Measurements from ENCODE around the gene HTT-AS.

HTT-AS gene

GRCh38 chr4:3070709-3071500, 3.4 kb downstream of the HTT-AS start:
- TF ChIP-seq CTCF (IDR thresholded peaks at IDR 0.05; ENCODE audit: low read depth, low read length, missing control alignments) = no peak
- DNase-seq (ENCODE audit: extremely low read depth, low read depth) = no peak

DNA sequence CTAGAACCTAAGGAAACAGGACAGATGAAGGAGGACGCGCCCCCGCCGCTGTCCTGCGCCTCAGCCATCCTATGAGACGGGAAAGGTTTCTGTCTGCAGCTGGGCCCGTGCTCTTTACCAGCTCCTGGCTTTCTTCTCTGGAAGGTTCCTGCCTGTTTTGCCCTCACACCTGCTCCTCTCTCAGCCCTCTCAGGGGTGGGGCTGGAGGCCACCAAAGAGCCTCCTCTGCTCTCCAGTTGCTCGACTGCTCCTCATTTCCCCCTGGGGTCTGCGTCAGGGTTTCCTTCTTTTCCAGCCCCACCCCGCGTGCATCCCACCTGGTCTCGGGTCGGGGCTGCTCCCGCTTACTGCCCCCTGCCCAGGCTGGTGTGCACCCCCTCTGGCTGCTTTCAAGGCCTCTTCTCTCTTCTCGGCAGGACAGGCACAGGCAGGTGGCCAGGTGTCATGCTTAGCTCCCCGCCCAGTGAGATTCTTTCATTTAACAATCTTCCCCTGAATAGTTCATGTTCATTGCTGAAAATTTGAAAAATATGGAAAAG, 4.6 kb downstream of the HTT-AS start:
- no peak overlapping the region for H3K4me3 ChIP-seq (replicated peaks; ENCODE audit: low read depth, low read length)
- DNase-seq (ENCODE audit: extremely low read depth, low read depth) = no peak
- TF ChIP-seq CTCF (IDR thresholded peaks at IDR 0.05; ENCODE audit: low read depth, low read length, missing control alignments) = no peak

More at GRCh38 chr4:3070709-3071500, 3.4 kb downstream of the HTT-AS start:
- H3K4me3 ChIP-seq (replicated peaks; ENCODE audit: low read depth, low read length) = no peak overlapping the region

- no peak for DNase-seq (ENCODE audit: extremely low read depth, low read depth)
- no peak overlapping the region for H3K4me3 ChIP-seq (replicated peaks; ENCODE audit: low read depth, low read length)
- no peak for TF ChIP-seq CTCF (IDR thresholded peaks at IDR 0.05; ENCODE audit: low read depth, low read length, missing control alignments)
Measured at GRCh38 chr4:3067473-3068001, 6.8 kb downstream of the HTT-AS start.

- DNase-seq (ENCODE audit: extremely low read depth, low read depth) = no peak
- H3K4me3 ChIP-seq (replicated peaks; ENCODE audit: low read depth, low read length) = no peak overlapping the region
- TF ChIP-seq CTCF (IDR thresholded peaks at IDR 0.05; ENCODE audit: low read depth, low read length, missing control alignments) = no peak
Measured at GRCh38 chr4:3066836-3067400, 7.4 kb downstream of the HTT-AS start.

DNA sequence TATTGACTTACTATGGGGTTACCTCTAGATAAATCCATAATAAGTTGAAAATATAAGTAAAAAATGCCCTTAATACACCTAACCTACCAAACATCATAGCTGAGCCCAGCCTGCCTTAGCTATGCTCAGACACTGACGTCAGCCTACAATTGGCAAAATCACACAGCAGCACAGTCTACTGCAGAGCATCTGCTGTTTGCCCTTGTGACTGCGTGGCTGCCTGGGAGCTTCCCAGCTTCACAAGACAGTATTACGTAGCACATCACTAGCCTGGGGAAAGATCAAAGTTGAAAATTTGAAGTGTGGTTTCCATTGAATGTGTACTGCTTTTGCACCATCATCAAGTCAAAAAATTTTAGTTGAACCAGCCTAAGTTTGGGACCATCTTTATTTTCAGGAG, 8.8 kb downstream of the HTT-AS start:
- TF ChIP-seq CTCF (IDR thresholded peaks at IDR 0.05; ENCODE audit: low read depth, low read length, missing control alignments) = no peak
- no peak for DNase-seq (ENCODE audit: extremely low read depth, low read depth)
- H3K4me3 ChIP-seq (replicated peaks; ENCODE audit: low read depth, low read length) = no peak overlapping the region

DNA sequence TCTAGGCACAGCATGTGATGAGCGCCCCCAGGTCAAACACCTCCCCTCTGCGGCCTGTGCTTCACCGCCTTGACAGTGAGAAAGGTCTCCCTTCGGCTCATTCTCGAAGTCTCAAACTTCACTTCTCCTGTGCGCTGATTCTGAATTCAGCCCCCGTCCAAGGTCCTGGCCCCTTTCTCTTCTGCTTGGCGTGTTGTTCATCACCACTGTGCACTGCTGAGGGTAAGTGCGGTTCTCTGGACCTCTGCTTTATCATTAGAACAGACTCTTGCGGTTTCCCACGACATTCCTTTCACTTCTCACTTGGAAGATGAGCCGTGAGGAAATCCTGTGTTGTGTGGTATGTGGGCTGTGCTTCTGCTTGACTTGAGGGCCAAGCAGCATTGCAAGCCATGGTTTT, 11.9 kb downstream of the HTT-AS start:
- no peak overlapping the region for H3K4me3 ChIP-seq (replicated peaks; ENCODE audit: low read depth, low read length)
- TF ChIP-seq CTCF (IDR thresholded peaks at IDR 0.05; ENCODE audit: low read depth, low read length, missing control alignments) = no peak
- no peak for DNase-seq (ENCODE audit: extremely low read depth, low read depth)

Data from HFF-Myc (cell line).